Measurements from ENCODE around the gene CELSR1.
"Not testable (repeated sequence)": the region's sequence is repeated elsewhere in the genome, so short reads cannot be mapped to it uniquely, and the experiment has no call there.

CELSR1 gene

DNA sequence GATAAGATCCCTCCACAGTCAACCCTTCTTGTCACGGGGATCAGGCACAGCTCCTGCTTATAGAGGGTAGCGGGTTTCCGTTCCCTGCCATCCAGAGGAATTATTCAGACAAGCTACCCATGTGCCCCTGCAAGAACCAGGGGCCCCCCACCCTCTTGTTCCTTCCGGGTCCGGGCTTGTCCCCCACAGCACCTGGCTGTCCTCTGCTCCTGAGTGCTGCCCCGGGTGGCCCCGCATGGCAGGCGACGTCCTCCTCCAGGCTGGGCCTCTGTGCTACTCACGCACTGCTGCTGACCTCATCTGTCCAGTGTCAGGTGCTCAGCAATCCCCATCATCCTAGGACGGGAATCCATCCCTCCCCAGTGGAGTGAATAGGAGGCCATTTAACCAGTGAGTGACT, 24.7 kb downstream of the CELSR1 start:
- no peak for DNase-seq (ENCODE audit: low spot score)

DNA sequence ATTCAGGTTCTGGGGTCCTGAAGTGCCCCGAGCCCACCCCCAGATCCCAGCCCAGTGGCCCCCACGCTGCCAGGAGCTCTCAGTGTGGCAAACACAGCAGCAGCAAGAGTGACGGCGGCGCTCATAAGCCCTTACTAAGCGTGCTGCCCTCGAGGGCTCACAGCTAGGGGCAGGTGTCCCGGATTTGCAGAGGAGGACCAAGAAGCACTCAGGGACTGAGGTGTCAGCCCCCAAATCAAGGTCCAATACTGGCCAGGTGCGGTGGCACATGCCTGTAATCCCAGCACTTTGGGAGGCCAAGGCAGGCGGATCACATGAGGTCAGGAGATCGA, 25.4 kb downstream of the CELSR1 start:
- no peak for DNase-seq (ENCODE audit: low spot score)

DNA sequence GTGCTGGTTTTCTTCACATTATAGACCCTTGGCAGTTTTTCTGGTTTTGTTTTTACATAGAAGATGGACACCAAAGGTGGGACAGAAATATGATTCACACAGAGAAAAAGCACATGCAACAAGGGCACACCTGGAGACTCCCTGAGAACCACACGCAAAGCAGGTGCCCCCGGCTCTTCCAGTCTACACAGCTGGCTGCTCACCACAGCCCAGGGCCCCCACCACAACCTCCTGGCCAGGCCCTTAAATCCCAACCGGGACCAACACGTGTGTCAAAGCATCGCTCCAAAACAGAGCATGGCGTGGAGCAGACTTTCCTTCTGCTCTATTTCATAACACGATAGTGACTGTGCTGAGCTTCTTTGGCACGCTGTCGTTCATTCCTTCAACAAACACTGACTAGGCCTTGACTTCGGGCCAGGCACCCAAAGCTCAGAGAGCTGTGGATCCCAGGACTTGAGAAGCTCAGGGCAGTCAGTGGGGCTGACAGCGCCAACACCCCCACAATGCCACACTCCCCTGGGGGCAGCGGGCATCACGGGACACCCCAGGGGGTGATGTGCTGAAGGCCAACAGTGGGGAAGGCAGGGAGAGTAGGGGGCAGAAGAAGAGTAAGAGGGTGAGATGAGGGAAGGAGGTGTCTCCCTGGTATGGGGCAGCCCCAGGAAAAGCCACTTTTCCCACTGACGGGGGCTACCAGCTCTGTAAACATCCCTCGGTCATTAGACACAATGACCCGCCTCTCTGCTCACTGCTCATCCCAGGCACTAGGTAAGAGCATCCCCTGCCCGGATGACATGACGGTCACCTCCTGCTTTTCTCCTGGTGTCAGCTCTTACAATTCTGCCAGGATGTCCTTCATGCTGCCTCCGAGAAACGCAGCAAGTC, 26.0 kb downstream of the CELSR1 start:
- DNase-seq (ENCODE audit: low spot score), result no peak

DNA sequence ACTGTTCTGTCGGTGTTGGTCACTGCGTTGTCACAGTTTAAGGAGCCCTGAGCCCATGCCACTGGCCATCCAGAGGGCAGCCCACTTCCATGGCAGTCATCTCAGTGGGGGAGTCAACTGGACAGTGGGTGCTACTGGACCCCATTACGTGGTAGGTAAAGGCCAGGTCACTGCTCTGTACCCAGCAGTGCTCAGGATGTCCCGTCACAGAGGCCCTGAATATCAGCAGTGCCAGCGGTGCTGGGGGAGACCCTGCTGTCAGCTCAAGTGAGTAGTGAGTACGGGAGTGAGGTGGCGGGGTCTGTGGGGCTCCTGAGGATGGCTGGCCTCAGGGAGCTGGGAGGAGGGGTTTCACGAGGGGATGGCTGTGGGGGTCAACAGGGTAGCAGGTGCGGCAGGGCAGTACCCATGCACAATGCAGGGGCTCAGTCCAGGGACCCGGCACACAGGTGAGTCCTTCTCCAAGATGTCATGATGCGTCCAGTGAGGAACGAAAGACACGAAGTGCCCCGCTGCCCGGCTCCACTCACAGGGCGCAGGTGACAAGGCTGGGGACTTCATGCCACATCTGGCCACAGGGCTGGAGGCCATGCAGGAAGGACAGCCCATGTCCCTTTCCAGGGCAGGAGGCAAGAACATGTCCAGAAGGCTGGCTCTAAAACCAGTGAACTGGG, 27.9 kb downstream of the CELSR1 start:
- no peak for DNase-seq (ENCODE audit: low spot score)

DNA sequence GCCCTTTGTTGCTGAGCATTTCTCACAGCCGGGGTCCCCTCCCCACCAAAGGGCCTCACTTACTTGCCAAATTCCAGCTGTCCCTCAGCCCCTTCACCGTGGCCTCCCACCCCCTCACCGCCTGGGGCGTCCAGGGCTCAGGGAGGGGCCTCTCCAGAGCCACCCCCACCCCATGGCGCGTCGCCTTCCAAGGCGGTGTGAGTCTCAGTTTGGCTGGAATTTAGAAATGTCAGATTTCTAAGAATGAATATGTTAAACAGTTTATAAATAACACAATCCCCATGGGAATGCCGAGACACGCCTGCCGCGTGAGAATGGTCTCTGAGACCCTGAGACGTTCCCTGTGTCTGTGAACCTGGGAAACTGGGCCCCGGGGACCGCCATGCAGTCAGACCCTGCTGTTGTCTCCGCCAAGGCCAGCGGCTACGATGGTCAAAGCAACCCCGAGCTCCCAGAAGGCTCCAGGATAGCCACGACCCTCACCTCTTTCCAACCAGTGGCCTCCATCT, 28.9 kb downstream of the CELSR1 start:
- DNase-seq (ENCODE audit: low spot score), result no peak

DNA sequence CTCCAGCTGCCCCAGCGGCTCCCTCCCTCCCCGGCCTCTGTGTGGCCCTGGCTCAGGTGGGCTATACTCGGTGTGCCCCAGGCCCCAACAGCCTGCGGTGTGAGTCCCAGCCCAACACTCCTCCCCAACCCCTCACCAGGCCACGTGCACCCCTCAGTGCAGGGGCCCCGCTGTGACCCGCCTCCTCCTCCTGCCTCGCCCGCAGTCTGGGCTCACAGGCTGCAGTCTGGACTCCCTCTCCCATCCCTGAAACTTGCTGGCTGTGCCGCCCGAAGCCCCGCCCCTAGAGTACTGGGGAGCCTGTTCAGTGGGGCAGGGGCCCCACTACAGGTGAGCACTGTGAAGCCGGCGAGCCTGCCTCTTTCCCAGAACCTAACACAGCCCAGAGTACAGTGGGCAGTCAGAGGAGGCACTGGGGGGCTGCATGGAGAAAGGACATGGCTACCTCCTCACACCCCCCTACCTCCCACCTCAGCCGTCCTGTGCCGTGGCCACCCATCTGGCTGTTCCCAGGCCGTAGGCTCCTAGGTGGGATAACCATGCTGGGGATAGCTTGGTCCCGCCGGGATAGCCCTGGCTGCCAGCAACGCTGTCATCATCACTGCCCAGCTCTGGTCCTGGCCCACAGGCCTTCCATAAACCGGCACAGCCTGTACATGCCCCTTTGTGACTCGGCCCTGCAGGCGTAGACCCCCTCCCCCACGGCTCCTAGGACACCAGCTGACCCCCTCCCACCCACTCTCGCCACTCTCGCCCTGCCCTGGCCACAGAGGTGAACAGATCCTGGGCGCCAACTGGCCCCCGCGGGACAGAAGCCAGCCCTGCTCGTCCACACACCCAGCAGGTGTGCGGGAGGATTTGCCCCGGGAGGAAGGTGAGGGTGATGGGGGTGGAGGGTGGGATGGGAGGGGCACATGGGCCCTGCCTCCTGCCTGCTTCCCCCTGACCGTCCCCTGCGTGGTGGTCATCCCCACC, 29.7 kb downstream of the CELSR1 start:
- DNase-seq (ENCODE audit: low spot score), result no peak

DNA sequence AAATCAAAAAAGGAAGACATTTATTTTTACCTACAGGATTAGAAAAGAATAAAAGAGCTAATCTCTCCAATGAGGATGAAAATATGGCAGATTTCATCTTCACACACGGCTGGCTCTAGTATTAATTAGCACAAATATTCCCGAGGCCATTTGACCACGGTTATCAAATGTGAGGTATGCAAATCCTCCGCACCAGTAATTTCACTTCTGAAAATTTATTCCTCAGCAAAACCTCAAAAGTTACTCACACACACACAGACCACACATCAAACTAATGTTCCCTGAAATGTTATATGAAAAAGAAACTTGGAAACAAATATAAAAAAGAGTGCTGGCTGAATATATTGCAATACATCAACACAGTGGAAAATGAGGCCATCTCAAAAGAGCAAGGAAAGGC, 32.8 kb downstream of the CELSR1 start:
- no peak for DNase-seq (ENCODE audit: low spot score)

DNA sequence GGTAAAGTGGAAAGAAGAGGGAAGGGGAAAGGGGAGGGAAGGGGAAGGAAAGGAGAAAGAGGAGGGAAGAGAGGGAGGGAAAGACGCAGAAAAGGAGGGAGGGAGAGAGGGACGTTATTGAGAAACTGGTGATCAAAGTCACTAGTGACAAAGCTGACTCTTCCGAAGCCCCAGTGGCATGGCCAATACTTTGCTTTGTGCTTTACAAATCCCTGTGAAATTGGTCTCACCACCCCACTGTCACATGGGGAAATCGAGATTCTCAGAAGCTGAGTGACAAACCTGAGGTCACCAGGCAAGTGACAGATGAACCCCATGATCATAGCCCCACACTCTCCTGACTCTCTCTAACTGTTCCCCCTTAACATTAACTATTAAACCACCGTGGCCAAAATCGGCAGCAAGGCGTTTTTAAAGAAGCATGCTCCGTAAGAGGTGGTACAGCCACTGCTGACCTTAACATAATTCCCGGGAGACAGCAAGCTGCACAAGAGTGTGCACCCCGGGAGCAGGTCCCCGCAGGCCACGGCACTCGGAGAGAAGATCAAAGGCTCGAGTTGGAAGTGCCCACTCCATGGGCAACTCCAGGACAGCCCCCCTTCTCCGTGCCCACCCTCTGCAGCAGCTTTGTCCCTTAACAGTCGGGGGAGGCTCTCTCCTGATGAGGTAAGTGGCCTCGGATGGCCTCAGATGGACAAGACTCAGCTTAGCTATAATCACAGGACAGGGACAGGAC, 34.8 kb downstream of the CELSR1 start:
- DNase-seq (ENCODE audit: low spot score), result no peak

DNA sequence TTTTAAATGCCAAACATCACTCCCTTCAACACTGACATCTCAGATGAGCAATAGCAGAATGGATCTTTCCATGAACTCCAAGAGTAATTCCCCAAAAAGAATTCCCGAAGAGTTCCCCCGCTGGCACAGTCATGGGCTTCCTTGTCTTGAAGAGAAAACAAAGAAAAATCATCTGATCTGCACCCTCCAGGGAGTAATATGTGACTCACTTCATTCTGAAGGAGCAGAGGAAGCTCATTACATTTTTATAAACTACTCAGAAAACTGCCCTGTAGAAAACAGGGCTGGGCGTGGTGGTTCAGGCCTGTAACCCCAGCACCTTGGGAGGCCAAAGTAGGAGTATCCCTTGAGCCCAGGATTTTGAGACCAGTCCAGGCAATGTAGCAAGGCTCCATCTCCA, 35.7 kb downstream of the CELSR1 start:
- DNase-seq (ENCODE audit: low spot score), result no peak

DNA sequence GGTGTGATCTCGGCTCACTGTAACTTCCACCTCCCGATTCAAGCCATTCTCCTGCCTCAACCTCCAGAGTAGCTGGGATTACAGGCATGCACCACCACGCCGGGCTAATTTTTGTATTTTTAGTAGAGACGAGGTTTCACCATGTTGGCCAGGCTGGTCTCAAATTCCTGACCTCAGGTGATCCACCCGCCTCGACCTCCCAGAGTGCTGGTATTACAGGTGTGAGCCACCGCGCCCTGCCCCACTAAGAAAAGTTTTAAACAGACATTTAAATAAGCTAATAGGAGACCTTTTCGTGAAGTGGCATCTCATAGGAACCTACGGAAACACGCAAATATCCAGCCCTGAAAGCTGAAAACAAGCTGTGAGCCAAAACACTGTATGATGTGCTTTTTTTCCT, 36.2 kb downstream of the CELSR1 start:
- not testable (repeated sequence) for DNase-seq (ENCODE audit: low spot score)

DNA sequence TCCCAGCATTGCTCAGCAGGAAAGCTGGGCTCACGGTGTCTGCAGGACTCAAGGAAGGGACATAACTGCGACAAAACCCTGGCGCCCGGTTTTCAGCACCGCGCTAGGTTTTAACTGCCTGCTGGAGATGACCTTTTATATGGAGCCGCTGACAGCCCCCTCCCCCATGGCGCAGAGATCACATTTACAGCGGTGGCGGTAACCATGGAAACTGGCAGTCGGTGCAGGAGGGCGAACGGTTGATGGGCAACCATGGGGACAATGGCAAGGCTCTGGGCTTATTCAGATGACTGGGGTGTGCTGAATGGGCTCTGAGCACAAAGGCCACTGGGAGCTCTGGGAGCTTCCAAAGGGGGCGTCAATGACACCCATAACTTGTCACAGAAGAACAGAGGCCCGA, 37.2 kb downstream of the CELSR1 start:
- no peak for DNase-seq (ENCODE audit: low spot score)

DNA sequence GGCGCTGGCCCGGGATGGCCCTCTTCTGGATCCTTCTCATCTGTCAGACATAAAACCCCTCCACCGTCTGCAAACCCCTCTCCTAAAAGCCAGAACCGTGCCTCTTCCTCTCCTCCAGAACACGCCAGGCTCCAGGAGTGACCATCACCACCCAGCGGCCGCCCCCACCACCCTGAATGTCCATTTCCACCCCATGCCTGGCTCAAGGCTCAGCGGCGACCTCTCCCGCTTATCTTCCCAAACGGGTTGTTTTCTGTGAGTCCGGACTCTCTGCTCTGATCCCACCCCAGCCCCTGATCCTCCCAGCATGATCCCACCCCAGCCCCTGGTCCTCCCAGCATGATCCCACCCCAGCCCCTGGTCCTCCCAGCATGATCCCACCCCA, 37.6 kb downstream of the CELSR1 start:
- no peak for DNase-seq (ENCODE audit: low spot score)

DNA sequence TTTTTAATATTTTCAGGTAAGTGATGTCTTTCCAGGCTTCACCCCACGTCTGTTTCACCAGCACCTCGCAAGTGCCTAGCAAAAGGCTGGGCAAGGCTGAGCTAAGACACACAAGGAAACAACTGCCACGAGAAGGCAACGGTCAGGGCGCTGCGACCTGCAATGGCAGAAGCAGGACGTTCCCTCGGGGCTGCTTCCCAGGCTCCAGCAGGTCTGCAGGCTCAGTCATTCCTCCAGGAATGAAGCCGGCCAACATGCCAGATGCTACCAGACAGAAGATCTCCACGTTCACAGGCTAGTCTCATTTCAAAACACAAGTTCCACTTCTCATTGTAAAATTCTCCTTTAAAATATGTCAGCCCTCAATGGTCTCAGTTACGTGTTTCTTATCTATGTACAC, 45.5 kb downstream of the CELSR1 start:
- DNase-seq (ENCODE audit: low spot score), result no peak

DNA sequence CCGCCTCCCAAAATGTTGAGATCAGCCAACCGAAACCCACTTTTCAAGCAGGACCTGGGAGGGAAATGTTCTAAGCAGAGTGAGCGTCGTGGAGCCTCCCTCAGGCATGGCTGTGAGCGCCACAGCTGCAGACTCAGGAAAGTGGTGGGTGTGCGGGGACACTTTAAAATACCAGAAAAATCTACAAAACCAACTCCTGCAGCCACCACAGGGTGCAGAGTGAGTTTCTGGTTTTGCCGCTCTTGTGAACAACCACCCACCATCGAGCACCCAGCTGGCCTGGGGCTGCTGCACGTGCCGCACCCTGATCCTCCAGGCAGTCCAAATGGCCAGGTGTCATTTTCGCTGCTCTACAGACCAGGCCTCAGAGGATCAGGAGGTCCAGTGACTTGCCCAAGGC, 46.9 kb downstream of the CELSR1 start:
- no peak for DNase-seq (ENCODE audit: low spot score)

DNA sequence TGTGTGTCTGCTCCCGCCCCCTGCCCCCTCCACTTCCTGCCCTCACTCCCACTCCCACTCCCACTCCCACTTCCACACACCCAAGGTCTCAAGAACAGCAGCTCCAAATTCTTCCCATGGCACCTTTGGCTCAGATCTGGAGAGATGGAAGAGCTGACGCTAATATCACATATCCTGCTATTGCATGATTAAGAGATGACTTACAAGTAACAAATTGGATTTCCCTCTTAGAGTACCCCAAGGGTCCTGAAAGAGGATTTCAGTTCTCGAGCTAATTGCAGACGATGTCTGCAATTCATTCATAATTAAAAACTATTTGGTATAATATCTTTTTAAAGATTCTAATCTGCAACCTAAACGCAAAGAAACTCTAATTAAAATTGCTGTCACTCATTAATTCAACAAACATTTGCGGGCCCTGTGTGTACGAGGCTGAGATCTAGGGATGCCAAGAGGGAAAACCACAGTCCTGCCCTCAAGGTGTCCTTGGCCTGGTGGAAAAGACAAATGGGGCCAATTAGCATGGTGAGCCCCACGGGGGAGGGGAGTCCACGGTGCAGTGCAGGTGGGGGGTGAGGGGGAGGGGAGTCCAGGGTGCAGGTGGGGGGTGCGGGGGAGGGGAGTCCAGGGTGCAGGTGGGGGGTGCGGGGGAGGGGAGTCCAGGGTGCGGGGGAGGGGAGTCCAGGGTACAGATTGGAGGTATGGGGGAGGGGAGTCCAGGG, 50.3 kb downstream of the CELSR1 start:
- no peak for DNase-seq (ENCODE audit: low spot score)

DNA sequence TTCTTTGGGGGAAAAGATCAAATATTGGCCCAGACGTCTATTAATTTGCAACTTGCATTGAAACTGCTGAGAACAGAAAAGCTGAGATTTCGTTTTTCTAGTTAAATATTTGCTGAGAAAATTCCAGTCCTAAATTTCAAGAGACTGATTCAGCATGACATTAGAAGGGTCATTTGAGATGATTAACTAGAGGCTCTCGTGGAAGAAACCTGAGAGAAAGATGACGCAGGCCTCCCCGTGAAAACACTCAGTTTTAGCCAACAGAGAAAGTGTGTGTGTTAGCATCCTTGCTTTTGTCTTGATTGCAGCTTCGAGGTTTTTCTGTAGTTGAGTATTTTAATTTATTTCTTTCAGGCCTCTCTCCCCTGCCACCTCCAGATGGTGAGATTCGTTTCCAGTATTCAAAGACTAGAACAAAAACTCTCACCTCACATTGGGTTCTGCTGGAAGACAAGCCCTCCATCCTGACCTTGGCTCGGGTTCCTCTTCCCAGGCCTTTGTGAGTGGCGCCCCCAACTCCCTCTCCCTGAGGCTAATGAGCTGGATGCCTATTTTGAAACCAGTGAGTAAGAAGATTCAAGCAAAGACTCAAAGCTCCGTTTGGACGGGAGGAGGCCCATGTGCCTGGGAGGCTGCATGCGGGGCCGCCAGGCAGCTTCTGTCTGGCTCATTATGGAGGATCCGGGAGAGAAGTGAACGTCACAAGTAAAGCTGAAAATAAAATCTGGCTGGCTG, 52.4 kb downstream of the CELSR1 start:
- DNase-seq (ENCODE audit: low spot score), result no peak

DNA sequence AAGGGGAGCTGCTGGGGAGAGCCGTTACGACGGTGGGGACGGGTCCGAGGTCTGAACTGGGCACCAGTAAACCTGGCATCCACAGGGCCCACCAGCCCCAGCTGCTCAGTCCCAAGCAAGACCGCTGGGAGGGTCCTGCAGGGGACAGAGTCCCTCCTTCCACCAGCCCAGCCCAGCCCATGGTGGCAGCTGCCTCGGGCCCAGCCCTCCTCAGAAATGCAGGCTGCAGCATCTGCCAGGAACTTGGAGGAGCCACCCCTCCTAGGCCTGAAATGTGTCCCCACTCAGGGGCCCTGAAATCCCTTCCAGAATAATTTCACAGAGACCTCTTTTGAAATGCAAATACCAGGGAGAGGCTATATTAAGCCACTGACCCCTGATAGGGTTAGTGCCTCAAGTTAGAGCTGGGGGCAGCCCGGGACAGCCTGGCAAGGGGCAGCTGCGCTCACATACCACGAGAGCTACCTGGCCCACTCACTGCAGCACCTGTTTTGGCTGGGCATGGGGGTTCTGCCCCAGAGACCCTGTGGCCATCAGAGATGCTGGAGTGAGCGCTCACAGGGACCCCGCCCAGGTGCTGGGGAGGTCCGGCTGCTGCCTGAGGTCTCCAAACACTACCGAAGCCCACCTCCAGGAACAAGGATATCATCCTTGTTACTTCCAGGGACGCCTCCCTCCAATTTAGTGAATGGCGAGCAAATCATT, 53.1 kb downstream of the CELSR1 start:
- DNase-seq (ENCODE audit: low spot score), result no peak

DNA sequence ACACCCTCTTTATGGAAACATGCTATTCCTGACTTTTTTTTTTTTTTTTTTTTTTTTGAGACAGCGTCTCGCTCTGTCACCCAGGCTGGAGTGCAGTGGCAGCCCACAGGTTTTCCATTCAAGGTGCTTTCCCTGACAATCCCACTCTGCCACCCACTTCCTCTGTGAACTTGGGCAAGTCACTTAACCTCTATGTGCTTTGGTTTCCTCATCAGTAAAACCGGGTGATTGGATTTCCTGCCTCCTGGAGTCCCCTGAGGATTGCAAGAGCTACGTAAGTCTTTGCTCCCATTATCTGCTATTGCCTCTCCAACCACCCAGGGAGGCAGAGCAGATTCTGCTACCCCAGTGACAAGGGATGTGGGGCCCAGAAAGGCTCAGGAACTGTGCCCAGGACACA, 54.1 kb downstream of the CELSR1 start:
- DNase-seq (ENCODE audit: low spot score), result no peak

DNA sequence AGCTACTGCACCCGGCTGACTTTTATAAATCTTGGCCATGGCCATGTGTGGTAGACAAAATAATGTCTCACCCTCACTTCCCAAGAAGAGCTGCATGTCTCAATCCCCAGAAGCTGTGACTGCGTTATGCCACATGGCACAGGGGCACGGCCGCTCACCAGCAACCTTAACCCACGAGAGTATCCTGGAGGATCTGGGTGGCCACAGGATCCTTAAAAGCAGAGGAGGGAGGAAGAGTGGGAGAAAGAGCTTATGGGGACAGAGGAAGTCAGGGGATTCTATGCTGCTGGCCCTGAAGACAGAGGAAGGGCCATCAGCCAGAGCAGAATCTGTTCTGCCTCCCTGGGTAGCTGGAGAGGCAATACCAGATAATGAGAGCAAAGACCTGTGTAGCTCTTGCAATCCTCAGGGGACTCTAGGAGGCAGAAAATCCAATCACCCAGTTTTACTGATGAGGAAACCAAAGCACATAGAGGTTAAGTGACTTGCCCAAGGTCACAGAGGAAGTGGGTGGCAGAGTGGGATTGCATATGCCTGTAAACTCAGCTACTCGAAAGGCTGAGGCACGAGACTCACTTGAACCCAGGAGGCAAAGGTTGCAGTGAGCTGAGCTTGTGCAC, 55.3 kb downstream of the CELSR1 start:
- no peak for DNase-seq (ENCODE audit: low spot score)

All from hematopoietic multipotent progenitor cell treated with erythropoietin and hydrocortisone succinate and interleukin-3 and kit ligand, for 17 days (in vitro differentiated cells).